Thymus (tissue), 11 donors: Measurements from ENCODE around the gene RCOR1. TPM values are rescaled to one million over a fixed set of nuclear protein-coding genes. Genes with fewer than 3 reads are reported as not detected.

Source experiments
- DNase-seq, 9 donors: peaks; one replicate each; pipeline ENCODE4 v3.0.0-alpha.2; 2013; ENCODE audit warnings: low spot score in 9 of 9, low read depth in 6 of 9, missing footprints in 1 of 9
- H3K27ac ChIP-seq, 2 donors: one replicate each; pipeline ENCODE4 v1.5.1; 2013; ENCODE audit warnings: control low read depth in 1 of 2, low read depth in 1 of 2, low read length in 1 of 2, mild to moderate bottlenecking in 1 of 2, moderate library complexity in 1 of 2
- H3K27me3 ChIP-seq, 2 donors: one replicate each; pipeline ENCODE4 v1.5.1; 2013; ENCODE audit warnings: low read length in 1 of 2; ENCODE audit not compliant: control insufficient read depth in 2 of 2, insufficient read depth in 1 of 2
- H3K36me3 ChIP-seq, 2 donors: one replicate each; pipeline ENCODE4 v1.5.1; 2013; ENCODE audit warnings: low read length in 1 of 2, mild to moderate bottlenecking in 1 of 2, moderate library complexity in 1 of 2; ENCODE audit not compliant: control insufficient read depth in 2 of 2, insufficient read depth in 2 of 2
- H3K4me1 ChIP-seq, 2 donors: one replicate each; pipeline ENCODE4 v1.5.1; 2013; ENCODE audit warnings: low read length in 2 of 2; ENCODE audit not compliant: control insufficient read depth in 2 of 2, insufficient read depth in 2 of 2
- H3K4me3 ChIP-seq, 2 donors: one replicate each; pipeline ENCODE4 v1.5.1; 2013; ENCODE audit warnings: low read length in 2 of 2, control low read depth in 1 of 2, mild to moderate bottlenecking in 1 of 2
- H3K9me3 ChIP-seq, 2 donors: one replicate each; pipeline ENCODE4 v1.5.1; 2013; ENCODE audit warnings: low read length in 1 of 2, mild to moderate bottlenecking in 1 of 2; ENCODE audit not compliant: control insufficient read depth in 2 of 2, insufficient read depth in 1 of 2
- WGBS: extraction: QIAGEN DNeasy Blood & Tissue Kit; methylation state at CpG from one replicate; pipeline ENCODE4 v1.1.7; 2013; 5-methylcytosine and 5-hydroxymethylcytosine counted together
- polyA plus RNA-seq: library from polyadenylated mRNA; stranded (reverse); fragments of 200-250 nt; gene quantifications from one replicate; pipeline ENCODE4 v1.2.3, GENCODE V29; 2013
- total RNA-seq: library from RNA; stranded (reverse); fragments of 120-200 nt; gene quantifications from one replicate; pipeline ENCODE4 v1.2.4, GENCODE V29; 2013
- donor health status: healthy.

RCOR1 gene
- total and polyA plus RNA-seq, 2 donors: 9.2 to 9.7 TPM

GRCh38 chr14:102688290-102688689 is 95.8 kb downstream of the RCOR1 start:
- Histone ChIP-seq H3K27me3 (no peaks in the 10 kb centered on the region), H3K4me1 (no peaks in the 10 kb centered on the region), H3K36me3 (peaks cover 6 to 7% of the 10 kb centered on the region in 2 donors), H3K9me3 (no peaks in the 10 kb centered on the region), H3K4me3 (no peak overlapping the region), H3K27ac (no peak overlapping the region)
- DNase-seq: no peak
- 97% methylated on average over 3 of the region's 3 CpGs for WGBS

GRCh38 chr14:102690509-102691286 is 98.2 kb downstream of the RCOR1 start:
- DNase-seq: no peak
- Histone ChIP-seq H3K36me3 (no peaks in the 10 kb centered on the region), H3K4me1 (no peaks in the 10 kb centered on the region), H3K4me3 (no peak overlapping the region), H3K9me3 (no peaks in the 10 kb centered on the region), H3K27me3 (no peaks in the 10 kb centered on the region), H3K27ac (no peak overlapping the region)
- WGBS: 97% methylated on average over 11 of the region's 11 CpGs

DNA sequence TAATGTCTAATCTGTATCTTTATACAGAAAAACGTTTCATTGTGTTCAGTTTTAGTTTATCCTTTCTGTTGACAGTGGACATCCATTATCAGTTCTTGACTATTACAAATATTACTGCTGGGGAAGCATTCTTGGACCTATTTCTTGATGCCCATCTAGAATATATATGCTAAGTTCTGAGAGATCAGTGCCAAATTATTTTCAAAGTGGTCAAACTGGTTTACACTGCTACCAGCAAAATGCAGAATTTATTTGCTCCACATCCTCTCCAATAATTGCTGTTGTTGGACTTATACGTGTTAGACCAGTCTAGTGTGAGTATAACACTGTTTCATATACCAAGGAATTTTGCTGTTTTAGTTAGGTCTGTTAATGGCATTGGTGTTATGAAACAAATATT is 99.3 kb downstream of the RCOR1 start:
- 91% methylated on average over 2 of the region's 2 CpGs for WGBS
- DNase-seq: no peak
- Histone ChIP-seq H3K27ac (no peak overlapping the region), H3K27me3 (no peaks in the 10 kb centered on the region), H3K36me3 (no peaks in the 10 kb centered on the region), H3K4me1 (peaks cover 5 to 6% of the 10 kb centered on the region in 2 donors), H3K4me3 (no peak overlapping the region), H3K9me3 (no peaks in the 10 kb centered on the region)

- no peak for DNase-seq
- 94% methylated on average over 4 of the region's 4 CpGs for WGBS
- Histone ChIP-seq H3K4me3 (no peak overlapping the region), H3K9me3 (no peaks in the 10 kb centered on the region), H3K27me3 (no peaks in the 10 kb centered on the region), H3K4me1 (peaks cover 10 to 11% of the 10 kb centered on the region in 2 donors), H3K36me3 (no peaks in the 10 kb centered on the region), H3K27ac (no peak overlapping the region)
Measured at GRCh38 chr14:102692334-102692733, 99.9 kb downstream of the RCOR1 start.

- no peaks in the 10 kb centered on the region for H3K9me3 ChIP-seq
- no peak for DNase-seq
- peaks cover 0 to 3% of the 10 kb centered on the region in 2 donors for H3K36me3 ChIP-seq
- 93% methylated on average over 4 of the region's 4 CpGs for WGBS
- H3K27me3 ChIP-seq: no peaks in the 10 kb centered on the region
- H3K27ac ChIP-seq: no peak overlapping the region
- H3K4me3 ChIP-seq: no peak overlapping the region
- H3K4me1 ChIP-seq: peaks cover 10 to 11% of the 10 kb centered on the region in 2 donors
Measured at GRCh38 chr14:102693006-102693755, 100.7 kb downstream of the RCOR1 start.

- Histone ChIP-seq H3K9me3 (no peaks in the 10 kb centered on the region), H3K27ac (no peak overlapping the region), H3K36me3 (peaks cover 0 to 5% of the 10 kb centered on the region in 2 donors), H3K4me1 (peaks cover 10 to 11% of the 10 kb centered on the region in 2 donors), H3K27me3 (no peaks in the 10 kb centered on the region), H3K4me3 (no peak overlapping the region)
- 38% methylated on average over 7 of the region's 7 CpGs for WGBS
- DNase-seq: peak; percentile 44 to 89 (median 74)
Measured at GRCh38 chr14:102694530-102695166, 102.2 kb downstream of the RCOR1 start.

GRCh38 chr14:102695167-102695555 is 102.7 kb downstream of the RCOR1 start:
- peaks cover 0 to under 1% of the 10 kb centered on the region in 2 donors for H3K9me3 ChIP-seq
- no peak overlapping the region for H3K4me3 ChIP-seq
- no peak for DNase-seq
- H3K27ac ChIP-seq: no peak overlapping the region
- H3K36me3 ChIP-seq: peaks cover 0 to 5% of the 10 kb centered on the region in 2 donors
- peaks cover 10 to 11% of the 10 kb centered on the region in 2 donors for H3K4me1 ChIP-seq
- WGBS: 75% methylated on average over 3 of the region's 3 CpGs
- H3K27me3 ChIP-seq: no peaks in the 10 kb centered on the region

DNA sequence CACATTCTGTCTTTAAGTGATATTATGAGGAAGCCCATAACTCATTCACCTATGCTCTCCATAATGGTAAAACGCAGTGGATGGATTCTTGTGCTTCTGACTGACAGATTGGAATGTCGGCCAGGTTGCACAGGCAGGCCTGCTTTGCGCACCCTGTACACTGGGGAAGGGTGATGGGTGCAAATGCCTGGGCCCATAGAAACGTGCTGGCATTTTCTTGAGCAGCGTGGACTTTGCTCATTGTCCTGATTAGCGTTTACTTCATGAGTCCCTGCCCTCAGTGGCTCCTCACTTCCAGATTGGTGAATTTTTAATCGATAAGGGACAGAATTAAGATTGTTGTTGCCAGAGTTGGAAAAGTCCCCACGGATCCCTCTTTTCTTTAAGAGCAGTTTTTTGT is 103.9 kb downstream of the RCOR1 start:
- WGBS: 87% methylated on average over 8 of the region's 8 CpGs
- Histone ChIP-seq H3K36me3 (peaks cover 3 to 8% of the 10 kb centered on the region in 2 donors), H3K4me3 (no peak overlapping the region), H3K27me3 (no peaks in the 10 kb centered on the region), H3K9me3 (peaks cover 0 to 4% of the 10 kb centered on the region in 2 donors), H3K4me1 (peaks cover 10 to 11% of the 10 kb centered on the region in 2 donors), H3K27ac (no peak overlapping the region)
- DNase-seq: no peak
